Measurements from ENCODE around the gene RPS6KA4.
A peak's percentile ranks its signal among the peaks of the same experiment; 100 is the strongest.

Gene RPS6KA4

GRCh38 chr11:64384028-64384737 lies 25.2 kb downstream of the RPS6KA4 start:
- H3K9me3 ChIP-seq: no peaks in the 10 kb centered on the region
- no peaks in the 10 kb centered on the region for H3K27me3 ChIP-seq
- DNase-seq: no peak
- H3K4me3 ChIP-seq (ENCODE audit: low read depth, low read length): no peak overlapping the region
- TF ChIP-seq CTCF (IDR thresholded peaks at IDR 0.05; ENCODE audit: low read depth, low read length): no peak
- H3K4me1 ChIP-seq: no peaks in the 10 kb centered on the region
- no peaks in the 10 kb centered on the region for H3K36me3 ChIP-seq

- Histone ChIP-seq H3K4me3 (ENCODE audit: low read depth, low read length) (no peak overlapping the region), H3K4me1 (no peaks in the 10 kb centered on the region), H3K36me3 (no peaks in the 10 kb centered on the region), H3K27me3 (no peaks in the 10 kb centered on the region), H3K9me3 (no peaks in the 10 kb centered on the region)
- TF ChIP-seq CTCF (IDR thresholded peaks at IDR 0.05; ENCODE audit: low read depth, low read length): 0 out of 2 replicates have a peak, but pooled peaks have one; percentile 7
- DNase-seq: peak; percentile 34
These were observed 26.3 kb downstream of the RPS6KA4 start for GRCh38 chr11:64384981-64385944.

GRCh38 chr11:64385945-64386704 lies 27.2 kb downstream of the RPS6KA4 start:
- TF ChIP-seq CTCF (IDR thresholded peaks at IDR 0.05; ENCODE audit: low read depth, low read length): no peak
- Histone ChIP-seq H3K4me3 (ENCODE audit: low read depth, low read length) (no peak overlapping the region), H3K9me3 (no peaks in the 10 kb centered on the region), H3K36me3 (no peaks in the 10 kb centered on the region), H3K4me1 (no peaks in the 10 kb centered on the region), H3K27me3 (no peaks in the 10 kb centered on the region)
- no peak for DNase-seq

- no peaks in the 10 kb centered on the region for H3K36me3 ChIP-seq
- no peaks in the 10 kb centered on the region for H3K27me3 ChIP-seq
- no peak for DNase-seq
- TF ChIP-seq CTCF (IDR thresholded peaks at IDR 0.05; ENCODE audit: low read depth, low read length): no peak
- no peaks in the 10 kb centered on the region for H3K4me1 ChIP-seq
- H3K9me3 ChIP-seq: no peaks in the 10 kb centered on the region
- H3K4me3 ChIP-seq (ENCODE audit: low read depth, low read length): no peak overlapping the region
These were observed 29.0 kb downstream of the RPS6KA4 start for GRCh38 chr11:64387916-64388315.

- no peak for DNase-seq
- no peaks in the 10 kb centered on the region for H3K4me1 ChIP-seq
- TF ChIP-seq CTCF (IDR thresholded peaks at IDR 0.05; ENCODE audit: low read depth, low read length): no peak
- H3K36me3 ChIP-seq: no peaks in the 10 kb centered on the region
- H3K27me3 ChIP-seq: no peaks in the 10 kb centered on the region
- no peak overlapping the region for H3K4me3 ChIP-seq (ENCODE audit: low read depth, low read length)
- H3K9me3 ChIP-seq: no peaks in the 10 kb centered on the region
These were observed 29.9 kb downstream of the RPS6KA4 start for GRCh38 chr11:64388894-64389293.
